PC-9 (cell line): Measurements from ENCODE around the gene RNASE9. TPM values are rescaled to one million over a fixed set of nuclear protein-coding genes. Genes with fewer than 3 reads are reported as not detected.

ENCODE experiments used
- BruUV-seq: library from RNA; stranded (reverse); fragments of 400-500 nt; replicated peaks from 2 replicates; lab custom pipeline; 2021; lab: Mats Ljungman, UMichigan
- CTCF ChIA-PET: fragments of 300-600 bp; sonication (Branson Sonifier 250); formaldehyde crosslinking; loops from one replicate; lab custom pipeline; 2022; ENCODE audit warnings: antibody characterized with exemption; lab: Charles Lee
- POLR2A ChIA-PET: fragments of 300-600 bp; sonication (Branson Sonifier 250); formaldehyde crosslinking; loops from one replicate; lab custom pipeline; 2022; ENCODE audit warnings: antibody characterized with exemption; ENCODE audit not compliant: unreplicated experiment; lab: Charles Lee
- DNase-seq, 2 experiments: peaks; one replicate each; pipeline versions ENCODE4 v3.0.0 to v3.0.0-alpha.2; 2015 to 2022; ENCODE audit warnings: mixed read lengths in 1 of 2
- H2AFZ ChIP-seq: fragments of 200-600 bp; sonication (generic); 2 replicates; pipeline ENCODE4 v1.8.1; 2017; ENCODE audit warnings: antibody characterized with exemption
- H3F3A ChIP-seq: fragments of 200-600 bp; sonication (generic); 2 replicates; pipeline ENCODE4 v1.8.1; 2017; ENCODE audit warnings: antibody characterized with exemption, mild to moderate bottlenecking, low read depth; ENCODE audit not compliant: insufficient read depth
- H3K27ac ChIP-seq: fragments of 200-600 bp; sonication (generic); 2 replicates; pipeline ENCODE4 v1.6.1; 2016; ENCODE audit warnings: mixed run types
- H3K27me3 ChIP-seq: fragments of 200-600 bp; sonication (generic); 2 replicates; pipeline ENCODE4 v1.6.1; 2016; ENCODE audit warnings: low read depth, mixed run types; ENCODE audit not compliant: insufficient read depth
- H3K36me3 ChIP-seq: fragments of 200-600 bp; sonication (generic); 2 replicates; pipeline ENCODE4 v1.6.1; 2016; ENCODE audit warnings: low read depth, mixed run types
- H3K4me1 ChIP-seq: fragments of 200-600 bp; sonication (generic); replicated peaks from 2 replicates; pipeline ENCODE4 v1.6.1; 2016; ENCODE audit warnings: mixed run types; ENCODE audit not compliant: insufficient read depth
- H3K4me2 ChIP-seq: fragments of 200-600 bp; sonication (generic); 2 replicates; pipeline ENCODE4 v1.6.1; 2017; ENCODE audit warnings: mixed run types
- H3K4me3 ChIP-seq: fragments of 200-600 bp; sonication (generic); 2 replicates; pipeline ENCODE4 v1.6.1; 2016; ENCODE audit warnings: mixed run types
- H3K79me2 ChIP-seq: fragments of 200-600 bp; sonication (generic); 2 replicates; pipeline ENCODE4 v1.6.1; 2017; ENCODE audit warnings: low read depth, mixed run types
- H3K9me2 ChIP-seq: fragments of 200-600 bp; sonication (generic); 2 replicates; pipeline ENCODE4 v1.8.1; 2017; ENCODE audit warnings: mild to moderate bottlenecking; ENCODE audit not compliant: insufficient read depth
- H3K9me3 ChIP-seq: fragments of 200-600 bp; sonication (generic); 2 replicates; pipeline ENCODE4 v1.8.1; 2016; ENCODE audit warnings: low read depth; ENCODE audit not compliant: insufficient read depth
- H4K20me1 ChIP-seq: fragments of 200-600 bp; sonication (generic); 2 replicates; pipeline ENCODE4 v1.8.1; 2017; ENCODE audit not compliant: insufficient read depth
- EZH2 ChIP-seq: fragments of 200-600 bp; sonication (generic); IDR thresholded peaks from 2 replicates; pipeline ENCODE4 v1.8.0; 2017; ENCODE audit warnings: antibody characterized with exemption, low read depth
- intact Hi-C: fragments of 100-400 bp; cut with micrococcal nuclease; formaldehyde crosslinking; loops from one replicate; pipeline ENCODE4 v1.10.0; 2022; ENCODE audit not compliant: unreplicated experiment
- total RNA-seq: library from RNA; stranded (reverse); gene quantifications from 2 replicates; pipeline ENCODE4 v1.2.3, GENCODE V29; 2021
- TF ChIP-seq, protein P1 (sequence below): fragments of 200-600 bp; sonication (generic); conservative IDR thresholded peaks from 2 replicates; pipeline ENCODE4 v1.6.1; 2017; ENCODE audit warnings: mixed run types, antibody characterized with exemption, mild to moderate bottlenecking, moderate library complexity

The RNASE9 gene
- total RNA-seq, 1 experiment from 2014 or later, result not detected

DNA sequence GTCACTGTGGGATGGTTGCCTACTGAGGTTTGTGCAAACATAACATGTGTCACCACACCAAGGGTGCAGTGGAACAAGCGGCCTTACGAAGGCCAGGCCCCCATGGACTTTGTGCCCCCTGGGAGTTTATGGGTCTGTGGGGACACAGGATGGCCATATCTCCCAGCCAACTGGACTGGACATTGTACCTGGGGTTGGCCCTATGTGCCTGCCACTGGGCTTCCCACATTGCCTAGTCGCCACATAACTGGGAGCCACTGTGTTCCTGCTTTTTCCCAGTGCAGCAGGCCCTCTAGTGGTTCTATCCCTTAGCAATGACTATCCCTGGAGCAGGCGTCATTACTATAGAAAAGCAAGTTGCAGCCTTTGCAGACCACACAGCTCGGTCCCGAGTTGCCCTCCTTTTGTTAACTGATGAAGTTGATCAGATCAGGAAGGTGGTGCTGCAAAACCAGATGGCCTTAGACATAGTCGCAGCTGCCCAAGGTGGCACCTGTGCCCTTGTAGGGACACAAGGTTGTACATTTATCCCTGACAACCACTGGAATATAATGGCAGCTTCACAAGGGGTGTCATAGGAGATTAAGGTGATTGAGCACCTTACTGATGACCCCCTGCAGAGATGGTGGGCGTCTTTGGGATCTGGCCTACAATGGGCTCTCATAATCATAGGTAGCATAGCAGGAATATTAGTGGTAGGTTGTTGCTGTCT, 45.5 kb upstream of the RNASE9 start:
- Histone ChIP-seq H3K36me3 (no peaks in the 10 kb centered on the region), H3K4me1 (peaks cover 6% of the 10 kb centered on the region), H2AFZ (no peak overlapping the region), H3K4me3 (no peak overlapping the region), H3K9me2 (no peaks in the 10 kb centered on the region), H3F3A (peaks cover 10% of the 10 kb centered on the region; the same call in 1 of the 2 replicates), H3K27ac (no peak overlapping the region), H3K27me3 (no peaks in the 10 kb centered on the region), H4K20me1 (no peaks in the 10 kb centered on the region), H3K9me3 (no peaks in the 10 kb centered on the region), H3K79me2 (no peaks in the 10 kb centered on the region), H3K4me2 (no peak overlapping the region; the same call in 1 of the 2 replicates)
- ChIA-PET POLR2A (no interaction called here), CTCF (no interaction called here)
- intact Hi-C loops, result loop anchor here (10.0 kb wide), 3 partner anchors 72 to 192 kb away; partner anchors contain the start of genes APEX1, OSGEP and TEP1
- DNase-seq, result peak in 1 of 2 experiments; percentile 21
- no TSS peak for BruUV-seq
- TF ChIP-seq EZH2, result no peak
- TF ChIP-seq, protein P1, sequence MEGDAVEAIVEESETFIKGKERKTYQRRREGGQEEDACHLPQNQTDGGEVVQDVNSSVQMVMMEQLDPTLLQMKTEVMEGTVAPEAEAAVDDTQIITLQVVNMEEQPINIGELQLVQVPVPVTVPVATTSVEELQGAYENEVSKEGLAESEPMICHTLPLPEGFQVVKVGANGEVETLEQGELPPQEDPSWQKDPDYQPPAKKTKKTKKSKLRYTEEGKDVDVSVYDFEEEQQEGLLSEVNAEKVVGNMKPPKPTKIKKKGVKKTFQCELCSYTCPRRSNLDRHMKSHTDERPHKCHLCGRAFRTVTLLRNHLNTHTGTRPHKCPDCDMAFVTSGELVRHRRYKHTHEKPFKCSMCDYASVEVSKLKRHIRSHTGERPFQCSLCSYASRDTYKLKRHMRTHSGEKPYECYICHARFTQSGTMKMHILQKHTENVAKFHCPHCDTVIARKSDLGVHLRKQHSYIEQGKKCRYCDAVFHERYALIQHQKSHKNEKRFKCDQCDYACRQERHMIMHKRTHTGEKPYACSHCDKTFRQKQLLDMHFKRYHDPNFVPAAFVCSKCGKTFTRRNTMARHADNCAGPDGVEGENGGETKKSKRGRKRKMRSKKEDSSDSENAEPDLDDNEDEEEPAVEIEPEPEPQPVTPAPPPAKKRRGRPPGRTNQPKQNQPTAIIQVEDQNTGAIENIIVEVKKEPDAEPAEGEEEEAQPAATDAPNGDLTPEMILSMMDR, result peak; percentile 59

DNA sequence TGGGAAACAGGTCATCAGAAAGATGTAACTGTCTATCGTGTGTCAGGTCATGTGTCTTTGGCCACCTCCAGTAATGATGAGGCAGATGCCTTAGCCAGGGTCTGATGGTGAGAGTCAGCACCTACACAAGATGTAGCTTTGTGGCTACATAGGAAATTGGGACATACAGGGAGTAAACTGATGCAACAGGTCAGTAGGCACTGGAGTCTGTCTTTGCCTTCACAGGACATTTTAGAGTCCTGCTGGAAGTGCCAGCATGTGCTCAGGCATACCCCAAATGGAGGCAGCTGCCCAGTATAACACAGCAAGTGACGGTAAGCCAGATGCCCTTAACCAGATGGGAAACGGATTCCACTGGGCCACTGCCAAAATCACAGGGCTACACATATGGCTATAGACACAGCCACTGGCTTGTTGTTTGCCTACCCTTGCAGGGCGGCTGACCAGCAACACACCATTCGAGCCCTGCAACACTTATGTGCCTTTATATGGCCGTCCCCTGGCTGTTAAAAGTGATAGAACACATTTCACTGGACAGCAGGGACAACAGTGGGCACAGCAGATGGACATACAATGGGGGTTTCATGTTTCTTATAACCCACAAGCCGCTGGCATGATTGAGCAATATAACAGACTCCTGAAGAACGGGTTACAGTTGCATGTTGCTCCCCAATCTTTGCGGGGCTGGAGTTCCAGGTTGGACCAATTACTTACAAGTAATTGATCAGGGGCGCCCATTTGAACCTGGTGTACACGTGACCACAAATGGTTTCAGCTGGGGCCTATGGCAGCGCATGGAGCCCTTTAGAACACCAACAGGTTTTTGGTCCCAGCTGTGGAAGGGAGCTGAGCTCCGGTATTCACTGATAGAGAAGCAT, 43.2 kb upstream of the RNASE9 start:
- Histone ChIP-seq H3K4me3 (no peak overlapping the region), H3K9me2 (no peaks in the 10 kb centered on the region), H3K4me1 (no peaks in the 10 kb centered on the region), H3K27me3 (no peaks in the 10 kb centered on the region), H3K27ac (no peak overlapping the region), H3K79me2 (no peaks in the 10 kb centered on the region), H3K4me2 (no peak overlapping the region), H3K9me3 (no peaks in the 10 kb centered on the region), H3K36me3 (no peaks in the 10 kb centered on the region), H2AFZ (no peak overlapping the region), H3F3A (no peaks in the 10 kb centered on the region), H4K20me1 (no peaks in the 10 kb centered on the region)
- no TSS peak for BruUV-seq
- no peak for TF ChIP-seq EZH2
- TF ChIP-seq, protein P1, result no peak
- no peak for DNase-seq
- intact Hi-C loops, result loop anchor here (10.0 kb wide), 3 partner anchors 69 to 189 kb away; partner anchors contain the start of genes APEX1, OSGEP and TEP1
- ChIA-PET CTCF (no interaction called here), POLR2A (no interaction called here)

DNA sequence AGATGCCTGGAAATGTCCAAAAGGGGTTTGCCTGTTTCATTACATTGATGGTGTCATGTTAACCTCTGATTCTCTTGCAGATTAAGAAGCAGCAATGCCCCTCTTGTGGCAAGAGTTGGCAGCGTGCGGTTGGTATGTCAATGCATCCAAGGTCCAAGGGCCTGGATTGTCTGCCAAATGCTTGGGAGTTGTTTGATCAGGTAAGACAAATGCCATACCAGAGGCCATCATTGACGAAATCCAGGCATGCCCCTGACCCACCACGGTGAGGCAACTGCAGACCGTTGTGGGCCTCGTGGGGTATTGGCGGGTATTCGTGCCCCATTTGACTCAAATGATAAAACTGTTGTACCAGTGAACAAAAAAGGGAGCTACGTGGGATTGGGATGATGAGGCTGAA, 41.7 kb upstream of the RNASE9 start:
- H4K20me1 ChIP-seq, result no peaks in the 10 kb centered on the region
- H3K27me3 ChIP-seq, result no peaks in the 10 kb centered on the region
- H3K4me2 ChIP-seq, result no peak overlapping the region
- no peaks in the 10 kb centered on the region for H3K36me3 ChIP-seq
- DNase-seq, result no peak
- no peak overlapping the region for H2AFZ ChIP-seq
- no peaks in the 10 kb centered on the region for H3K9me3 ChIP-seq
- ChIA-PET POLR2A (no interaction called here), CTCF (no interaction called here)
- no peaks in the 10 kb centered on the region for H3F3A ChIP-seq
- no peaks in the 10 kb centered on the region for H3K9me2 ChIP-seq
- no TSS peak for BruUV-seq
- no peaks in the 10 kb centered on the region for H3K4me1 ChIP-seq
- no peak overlapping the region for H3K27ac ChIP-seq
- H3K79me2 ChIP-seq, result no peaks in the 10 kb centered on the region
- intact Hi-C loops, result loop anchor here (10.0 kb wide), 3 partner anchors 68 to 188 kb away; partner anchors contain the start of genes APEX1, OSGEP and TEP1
- H3K4me3 ChIP-seq, result no peak overlapping the region
- TF ChIP-seq, protein P1, result no peak
- no peak for TF ChIP-seq EZH2
